A549 (cell line): ENCODE data around the gene SLC6A18. TPM values are rescaled to one million over a fixed set of nuclear protein-coding genes. Genes with fewer than 3 reads are reported as not detected.

Experiments used
- ATAC-seq, 2 experiments: fragments of 200-7000 bp in 1 of 2; fragments of >200 bp in 1 of 2; cut with Nextera tagmentation in 1 of 2; cut with Tn5 transposase in 1 of 2; 3 replicates each; pipeline versions ENCODE4 v1.8.0 to v1.9.1; 2018 to 2020; ENCODE audit warnings: mild to moderate bottlenecking in 1 of 2, moderate library complexity in 1 of 2
- CTCF ChIA-PET: fragments of 300-600 bp; sonication (Branson Sonifier 250); formaldehyde crosslinking; extraction: SDS; loops from one replicate; lab custom pipeline; 2021; ENCODE audit warnings: antibody characterized with exemption, inconsistent platforms; lab: Yijun Ruan, JAX
- POLR2A ChIA-PET: fragments of 350-600 bp; formaldehyde crosslinking; extraction: SDS; loops from one replicate; lab custom pipeline; 2021; ENCODE audit warnings: antibody characterized with exemption, inconsistent platforms; lab: Yijun Ruan, JAX
- DNase-seq, 2 experiments: peaks; one replicate each; pipeline versions ENCODE4 v3.0.0 to v3.0.0-alpha.2; 2011 to 2016; ENCODE audit warnings: low read depth in 1 of 2, low spot score in 1 of 2
- FAIRE-seq: peaks from 2 replicates; lab custom pipeline; 2011; peaks lifted over from hg19 to GRCh38; lab: Jason Lieb, UNC
- H3K27ac ChIP-seq, 2 experiments: fragments of >200 bp; sonication (Bioruptor Twin); formaldehyde crosslinking; 3 replicates each; pipeline ENCODE4 v1.5.1; 2016 to 2017
- H3K4me1 ChIP-seq: fragments of >200 bp; sonication (Bioruptor Twin); formaldehyde crosslinking; 3 replicates; pipeline ENCODE4 v1.6.1; 2016
- H3K4me2 ChIP-seq: fragments of >200 bp; sonication (Bioruptor Twin); formaldehyde crosslinking; 3 replicates; pipeline ENCODE4 v1.6.1; 2016
- H3K4me3 ChIP-seq: fragments of >200 bp; sonication (Bioruptor Twin); formaldehyde crosslinking; 3 replicates; pipeline ENCODE4 v1.5.1; 2016
- H3K9me3 ChIP-seq: fragments of >200 bp; sonication (Bioruptor Twin); formaldehyde crosslinking; 3 replicates; pipeline ENCODE4 v1.6.1; 2016
- ATOH8 ChIP-seq: fragments of 250-450 bp; sonication (Bioruptor Pico); IDR thresholded peaks from 2 replicates; pipeline ENCODE4 v1.5.0; 2020; ENCODE audit warnings: low read depth, mild to moderate bottlenecking, moderate library complexity
- BHLHE40 ChIP-seq: IDR thresholded peaks from 2 replicates; pipeline ENCODE4 v1.6.1; 2012; ENCODE audit warnings: low read depth, low read length, inconsistent platforms
- CHD4 ChIP-seq: fragments of 200-600 bp; sonication (generic); IDR thresholded peaks from 2 replicates; pipeline ENCODE4 v1.6.1; 2016; ENCODE audit warnings: antibody characterized with exemption, mild to moderate bottlenecking, borderline replicate concordance
- EHF ChIP-seq: fragments of 250-450 bp; sonication (Bioruptor Pico); IDR thresholded peaks from 2 replicates; pipeline ENCODE4 v1.5.0; 2020; ENCODE audit warnings: mild to moderate bottlenecking
- ESRRA ChIP-seq: fragments of 150-350 bp; IDR thresholded peaks from 2 replicates; pipeline ENCODE4 v1.6.1; 2014; ENCODE audit warnings: mild to moderate bottlenecking, low read length, borderline replicate concordance
- FOSL2 ChIP-seq, 2 experiments: fragments of 450-650 bp in 1 of 2; fragments of >200 bp in 1 of 2; sonication (Bioruptor Twin) in 1 of 2; formaldehyde crosslinking; IDR thresholded peaks; 2 replicates each; pipeline versions ENCODE4 v1.5.0 to v1.6.1; 2016 to 2020; ENCODE audit warnings: mild to moderate bottlenecking in 1 of 2, moderate library complexity in 1 of 2
- HDAC2 ChIP-seq: fragments of 200-600 bp; sonication (generic); IDR thresholded peaks from 2 replicates; pipeline ENCODE4 v1.6.1; 2016
- HES2 ChIP-seq: fragments of >200 bp; sonication (Bioruptor Twin); formaldehyde crosslinking; IDR thresholded peaks from 2 replicates; pipeline ENCODE4 v1.6.1; 2016
- HOXA7 ChIP-seq: fragments of 250-450 bp; sonication (Bioruptor Pico); IDR thresholded peaks from 2 replicates; pipeline ENCODE4 v1.5.0; 2020; ENCODE audit warnings: mild to moderate bottlenecking, moderate library complexity
- HOXB13 ChIP-seq: fragments of 250-450 bp; sonication (Bioruptor Pico); IDR thresholded peaks from 2 replicates; pipeline ENCODE4 v1.5.0; 2020; ENCODE audit warnings: low read depth, mild to moderate bottlenecking, moderate library complexity
- JUNB ChIP-seq: fragments of >200 bp; sonication (Bioruptor Twin); formaldehyde crosslinking; IDR thresholded peaks from 2 replicates; pipeline ENCODE4 v1.6.1; 2016
- KDM5A ChIP-seq: fragments of 200-600 bp; sonication (generic); IDR thresholded peaks from 2 replicates; pipeline ENCODE4 v1.6.1; 2016; ENCODE audit warnings: antibody characterized with exemption, mild to moderate bottlenecking
- MAFK ChIP-seq: fragments of 450-650 bp; IDR thresholded peaks from 2 replicates; pipeline ENCODE4 v1.6.1; 2014; ENCODE audit not compliant: partially characterized antibody
- MAZ ChIP-seq: fragments of 150-350 bp; IDR thresholded peaks from 2 replicates; pipeline ENCODE4 v1.6.1; 2014; ENCODE audit warnings: antibody characterized with exemption, low read depth, low read length, borderline replicate concordance
- PHF8 ChIP-seq: fragments of 200-600 bp; sonication (generic); IDR thresholded peaks from 2 replicates; pipeline ENCODE4 v1.6.1; 2016; ENCODE audit warnings: low read depth, mild to moderate bottlenecking, antibody characterized with exemption, moderate library complexity, borderline replicate concordance
- POLR2A ChIP-seq: IDR thresholded peaks from 2 replicates; pipeline ENCODE4 v1.6.1; 2012; ENCODE audit warnings: mild to moderate bottlenecking, low read length
- RCOR1 ChIP-seq: fragments of 150-350 bp; IDR thresholded peaks from 2 replicates; pipeline ENCODE4 v1.6.1; 2014; ENCODE audit warnings: antibody characterized with exemption, low read length, low read depth
- RFX5 ChIP-seq: fragments of 450-650 bp; IDR thresholded peaks from 2 replicates; pipeline ENCODE4 v1.7.1; 2014; ENCODE audit warnings: antibody characterized with exemption, mild to moderate bottlenecking, moderate library complexity
- RNF2 ChIP-seq: fragments of 200-600 bp; sonication (generic); IDR thresholded peaks from 2 replicates; pipeline ENCODE4 v1.6.1; 2016; ENCODE audit warnings: low read depth, mild to moderate bottlenecking, antibody characterized with exemption, moderate library complexity, borderline replicate concordance
- SMC3 ChIP-seq: fragments of >200 bp; sonication (Bioruptor Twin); formaldehyde crosslinking; IDR thresholded peaks from 3 replicates; pipeline ENCODE4 v1.6.1; 2018; ENCODE audit warnings: inconsistent platforms
- USF2 ChIP-seq: fragments of 450-650 bp; IDR thresholded peaks from 2 replicates; pipeline ENCODE4 v1.6.1; 2014; ENCODE audit warnings: antibody characterized with exemption
- ZC3H11A ChIP-seq: fragments of 450-650 bp; IDR thresholded peaks from 2 replicates; pipeline ENCODE4 v1.6.1; 2014; ENCODE audit warnings: antibody characterized with exemption, mild to moderate bottlenecking
- ZFP36 ChIP-seq: fragments of 450-650 bp; IDR thresholded peaks from 2 replicates; pipeline ENCODE4 v1.6.1; 2014; ENCODE audit warnings: borderline replicate concordance; ENCODE audit not compliant: partially characterized antibody
- ZSCAN20 ChIP-seq: fragments of 250-450 bp; sonication (Bioruptor Pico); IDR thresholded peaks from 2 replicates; pipeline ENCODE4 v1.8.0; 2022; ENCODE audit warnings: mild to moderate bottlenecking, moderate library complexity
- WGBS: methylation state at CpG from one replicate; pipeline ENCODE4 v1.1.6; 2017; ENCODE audit errors: missing lambda C conversion rate; 5-methylcytosine and 5-hydroxymethylcytosine counted together
- polyA plus RNA-seq, 4 experiments: library from polyadenylated mRNA; depleted of rRNA in 3 of 4; stranded (reverse); fragments of >200 nt; fragmentation: RNase III in 1 of 4; extraction: RNeasy Plus Mini Kit Qiagen cat#74134 plus additional on column Dnase treatment in 1 of 4; gene quantifications; 2 replicates in 3 of 4; 3 replicates in 1 of 4; pipeline ENCODE4 v1.2.3, GENCODE V29; 2011 to 2017
- TF ChIP-seq, protein P1 (sequence below): fragments of 200-600 bp; sonication (generic); IDR thresholded peaks from 2 replicates; pipeline ENCODE4 v1.6.1; 2016; ENCODE audit warnings: antibody characterized with exemption, mild to moderate bottlenecking, moderate library complexity
- TF ChIP-seq, protein P2 (sequence below): fragments of >200 bp; sonication (Bioruptor Twin); formaldehyde crosslinking; IDR thresholded peaks from 3 replicates; pipeline ENCODE4 v1.5.1; 2016

Gene SLC6A18
- polyA plus RNA-seq, 2 of the 4 experiments (the other 2 are of a cell fraction) = not detected

- Histone ChIP-seq H3K4me1 (no peaks in the 10 kb centered on the region), H3K4me2 (no peak overlapping the region), H3K4me3 (no peak overlapping the region), H3K27ac (no peak overlapping the region), H3K9me3 (no peaks in the 10 kb centered on the region)
- DNase-seq = no peak
- TF ChIP-seq SMC3 (no peak), RNF2 (no peak), HOXB13 (CRISPR knock-in tag) (no peak), ATOH8 (CRISPR knock-in tag) (no peak), ZSCAN20 (no peak), KDM5A (no peak), FOSL2 (IDR thresholded peaks at IDR 0.05) (no peak), FOSL2 (CRISPR knock-in tag; IDR thresholded peaks at IDR 0.05) (no peak), USF2 (no peak), POLR2A (no peak), BHLHE40 (no peak)
- FAIRE-seq = no peak
- ChIA-PET CTCF (no interaction called here), POLR2A (no interaction called here)
- WGBS = 91% methylated on average over 8 of the region's 9 CpGs
- ATAC-seq = no peak
Measured at GRCh38 chr5:1252681-1253080, 27.5 kb downstream of the SLC6A18 start.

- POLR2A ChIA-PET = no interaction called here
- whole genome bisulfite sequencing = 92% methylated on average over 16 of the region's 33 CpGs
- no peak overlapping the region for H3K27ac ChIP-seq
- ATAC-seq = no peak
- H3K4me3 ChIP-seq = no peak overlapping the region
- TF ChIP-seq FOSL2 (IDR thresholded peaks at IDR 0.05) (no peak), FOSL2 (CRISPR knock-in tag; IDR thresholded peaks at IDR 0.05) (no peak), JUNB (no peak), MAFK (no peak)
- TF ChIP-seq, all 56 proteins: peak for 0
- CTCF ChIA-PET = interaction anchor here (1.8 kb wide), 1 partner anchor 127 kb away, joined by 4 read pairs; no protein-coding TSS in a partner anchor
- H3K9me3 ChIP-seq = no peaks in the 10 kb centered on the region
- DNase-seq (no peak), FAIRE-seq (no peak)
- no peak overlapping the region for H3K4me2 ChIP-seq
- H3K4me1 ChIP-seq = no peaks in the 10 kb centered on the region
Measured at GRCh38 chr5:1253456-1254105, 28.4 kb downstream of the SLC6A18 start.

GRCh38 chr5:1254196-1254595 is 29.0 kb downstream of the SLC6A18 start:
- ChIA-PET POLR2A (no interaction called here), CTCF (interaction anchor here (0.7 to 1.8 kb wide), 2 partner anchors 59 to 126 kb away, joined by 3 to 4 read pairs; no protein-coding TSS in a partner anchor)
- DNase-seq (no peak), ATAC-seq (no peak), FAIRE-seq (no peak)
- Histone ChIP-seq H3K27ac (no peak overlapping the region), H3K4me3 (no peak overlapping the region), H3K9me3 (no peaks in the 10 kb centered on the region), H3K4me2 (no peak overlapping the region), H3K4me1 (no peaks in the 10 kb centered on the region)
- TF ChIP-seq ZC3H11A = no peak
- no peak for TF ChIP-seq KDM5A
- TF ChIP-seq MAZ = no peak
- no peak for TF ChIP-seq RNF2
- no peak for TF ChIP-seq HES2
- TF ChIP-seq HOXB13 (CRISPR knock-in tag) = no peak
- TF ChIP-seq SMC3 = no peak
- no peak for TF ChIP-seq PHF8
- TF ChIP-seq RCOR1 = no peak
- TF ChIP-seq, protein P1, sequence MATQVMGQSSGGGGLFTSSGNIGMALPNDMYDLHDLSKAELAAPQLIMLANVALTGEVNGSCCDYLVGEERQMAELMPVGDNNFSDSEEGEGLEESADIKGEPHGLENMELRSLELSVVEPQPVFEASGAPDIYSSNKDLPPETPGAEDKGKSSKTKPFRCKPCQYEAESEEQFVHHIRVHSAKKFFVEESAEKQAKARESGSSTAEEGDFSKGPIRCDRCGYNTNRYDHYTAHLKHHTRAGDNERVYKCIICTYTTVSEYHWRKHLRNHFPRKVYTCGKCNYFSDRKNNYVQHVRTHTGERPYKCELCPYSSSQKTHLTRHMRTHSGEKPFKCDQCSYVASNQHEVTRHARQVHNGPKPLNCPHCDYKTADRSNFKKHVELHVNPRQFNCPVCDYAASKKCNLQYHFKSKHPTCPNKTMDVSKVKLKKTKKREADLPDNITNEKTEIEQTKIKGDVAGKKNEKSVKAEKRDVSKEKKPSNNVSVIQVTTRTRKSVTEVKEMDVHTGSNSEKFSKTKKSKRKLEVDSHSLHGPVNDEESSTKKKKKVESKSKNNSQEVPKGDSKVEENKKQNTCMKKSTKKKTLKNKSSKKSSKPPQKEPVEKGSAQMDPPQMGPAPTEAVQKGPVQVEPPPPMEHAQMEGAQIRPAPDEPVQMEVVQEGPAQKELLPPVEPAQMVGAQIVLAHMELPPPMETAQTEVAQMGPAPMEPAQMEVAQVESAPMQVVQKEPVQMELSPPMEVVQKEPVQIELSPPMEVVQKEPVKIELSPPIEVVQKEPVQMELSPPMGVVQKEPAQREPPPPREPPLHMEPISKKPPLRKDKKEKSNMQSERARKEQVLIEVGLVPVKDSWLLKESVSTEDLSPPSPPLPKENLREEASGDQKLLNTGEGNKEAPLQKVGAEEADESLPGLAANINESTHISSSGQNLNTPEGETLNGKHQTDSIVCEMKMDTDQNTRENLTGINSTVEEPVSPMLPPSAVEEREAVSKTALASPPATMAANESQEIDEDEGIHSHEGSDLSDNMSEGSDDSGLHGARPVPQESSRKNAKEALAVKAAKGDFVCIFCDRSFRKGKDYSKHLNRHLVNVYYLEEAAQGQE = no peak
- no peak for TF ChIP-seq EHF
- no peak for TF ChIP-seq BHLHE40
- no peak for TF ChIP-seq HOXA7
- no peak for TF ChIP-seq FOSL2 (IDR thresholded peaks at IDR 0.05)
- no peak for TF ChIP-seq FOSL2 (CRISPR knock-in tag; IDR thresholded peaks at IDR 0.05)
- TF ChIP-seq, protein P2, sequence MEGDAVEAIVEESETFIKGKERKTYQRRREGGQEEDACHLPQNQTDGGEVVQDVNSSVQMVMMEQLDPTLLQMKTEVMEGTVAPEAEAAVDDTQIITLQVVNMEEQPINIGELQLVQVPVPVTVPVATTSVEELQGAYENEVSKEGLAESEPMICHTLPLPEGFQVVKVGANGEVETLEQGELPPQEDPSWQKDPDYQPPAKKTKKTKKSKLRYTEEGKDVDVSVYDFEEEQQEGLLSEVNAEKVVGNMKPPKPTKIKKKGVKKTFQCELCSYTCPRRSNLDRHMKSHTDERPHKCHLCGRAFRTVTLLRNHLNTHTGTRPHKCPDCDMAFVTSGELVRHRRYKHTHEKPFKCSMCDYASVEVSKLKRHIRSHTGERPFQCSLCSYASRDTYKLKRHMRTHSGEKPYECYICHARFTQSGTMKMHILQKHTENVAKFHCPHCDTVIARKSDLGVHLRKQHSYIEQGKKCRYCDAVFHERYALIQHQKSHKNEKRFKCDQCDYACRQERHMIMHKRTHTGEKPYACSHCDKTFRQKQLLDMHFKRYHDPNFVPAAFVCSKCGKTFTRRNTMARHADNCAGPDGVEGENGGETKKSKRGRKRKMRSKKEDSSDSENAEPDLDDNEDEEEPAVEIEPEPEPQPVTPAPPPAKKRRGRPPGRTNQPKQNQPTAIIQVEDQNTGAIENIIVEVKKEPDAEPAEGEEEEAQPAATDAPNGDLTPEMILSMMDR = no peak
- no peak for TF ChIP-seq ZFP36
- no peak for TF ChIP-seq CHD4
- no peak for TF ChIP-seq HDAC2
- no peak for TF ChIP-seq RFX5
- TF ChIP-seq ESRRA = no peak
- WGBS = 84% methylated on average over 17 of the region's 19 CpGs
